Panc1 (cell line): Measurements from ENCODE around the gene PTTG1IP. TPM values are rescaled to one million over a fixed set of nuclear protein-coding genes. Genes with fewer than 3 reads are reported as not detected.

Experiments
- ATAC-seq: fragments of 200-7000 bp; cut with Tn5 transposase; 2 replicates; pipeline ENCODE4 v1.9.1; 2020; ENCODE audit warnings: mild to moderate bottlenecking, moderate library complexity
- BruUV-seq: library from RNA; stranded (reverse); fragments of 400-500 nt; replicated peaks from 2 replicates; lab custom pipeline; 2021; lab: Mats Ljungman, UMichigan
- CTCF ChIA-PET: fragments of 300-600 bp; sonication (Branson Sonifier 250); formaldehyde crosslinking; loops from one replicate; lab custom pipeline; 2022; ENCODE audit warnings: antibody characterized with exemption; lab: Charles Lee
- POLR2A ChIA-PET: fragments of 300-600 bp; sonication (Branson Sonifier 250); formaldehyde crosslinking; loops from one replicate; lab custom pipeline; 2022; ENCODE audit warnings: antibody characterized with exemption; lab: Charles Lee
- DNase-seq: peaks from one replicate; pipeline ENCODE4 v3.0.0-alpha.2; 2010; ENCODE audit warnings: low read depth, low spot score
- H3K27ac ChIP-seq: 2 replicates; pipeline ENCODE4 v1.5.1; 2011; ENCODE audit warnings: mild to moderate bottlenecking, low read length, inconsistent platforms
- H3K27me3 ChIP-seq: fragments of 200-500 bp; sonication (Bioruptor generic); 2 replicates; pipeline ENCODE4 v1.6.0; 2014; ENCODE audit warnings: low read length, inconsistent platforms; ENCODE audit not compliant: control insufficient read depth, insufficient read depth
- H3K36me3 ChIP-seq: fragments of 200-500 bp; sonication (Bioruptor generic); 2 replicates; pipeline ENCODE4 v1.5.1; 2014; ENCODE audit warnings: inconsistent platforms, mild to moderate bottlenecking, low read length, moderate library complexity; ENCODE audit not compliant: control insufficient read depth, insufficient read depth
- H3K4me1 ChIP-seq: 2 replicates; pipeline ENCODE4 v1.5.1; 2011; ENCODE audit warnings: inconsistent platforms, mild to moderate bottlenecking, low read length, moderate library complexity; ENCODE audit not compliant: control insufficient read depth, insufficient read depth
- H3K4me3 ChIP-seq, 2 experiments: 2 replicates each; pipeline ENCODE4 v1.5.1; 2011 to 2012; ENCODE audit warnings: low read depth in 2 of 2, low read length in 2 of 2, mild to moderate bottlenecking in 2 of 2, inconsistent platforms in 1 of 2, moderate library complexity in 1 of 2
- H3K9me3 ChIP-seq: fragments of 200-500 bp; sonication (Bioruptor generic); 2 replicates; pipeline ENCODE4 v1.5.1; 2014; ENCODE audit warnings: low read depth, mild to moderate bottlenecking, inconsistent platforms, low read length, moderate library complexity; ENCODE audit not compliant: control insufficient read depth, insufficient read depth
- POLR2AphosphoS5 ChIP-seq: IDR thresholded peaks from 2 replicates; pipeline ENCODE4 v1.6.1; 2012; ENCODE audit warnings: mild to moderate bottlenecking, low read depth, low read length, moderate library complexity
- SIN3A ChIP-seq: IDR thresholded peaks from 2 replicates; pipeline ENCODE4 v1.6.1; 2012; ENCODE audit warnings: low read depth, mild to moderate bottlenecking, low read length, moderate library complexity, borderline replicate concordance; ENCODE audit not compliant: insufficient read depth
- TCF7L2 ChIP-seq: IDR thresholded peaks from 2 replicates; pipeline ENCODE4 v1.6.1; 2011; ENCODE audit warnings: mild to moderate bottlenecking, low read depth, low read length, inconsistent platforms
- in situ Hi-C: cut with HindIII; loops from 2 replicates; pipeline ENCODE4 v1.10.0; 2016; ENCODE audit warnings: low sequenced_read_pairs, low pct_unique_long_range_greater_than_20kb
- intact Hi-C: fragments of 100-400 bp; cut with micrococcal nuclease; formaldehyde crosslinking; loops from one replicate; pipeline ENCODE4 v1.10.0; 2022; ENCODE audit not compliant: unreplicated experiment
- total RNA-seq: library from RNA; stranded (reverse); gene quantifications from one replicate; pipeline ENCODE4 v1.2.1, GENCODE V29; 2021; ENCODE audit not compliant: unreplicated experiment
- TF ChIP-seq, protein P1 (sequence below): fragments of 450-650 bp; IDR thresholded peaks from 2 replicates; pipeline ENCODE4 v1.5.1; 2017; ENCODE audit warnings: mild to moderate bottlenecking
- TF ChIP-seq, protein P2 (sequence below), 2 experiments: IDR thresholded peaks; 2 replicates each; pipeline ENCODE4 v1.6.1; 2011 to 2012; ENCODE audit warnings: low read depth in 2 of 2, control low read depth in 1 of 2, low read length in 1 of 2, mild to moderate bottlenecking in 1 of 2, moderate library complexity in 1 of 2; ENCODE audit not compliant: insufficient read depth in 1 of 2

The PTTG1IP gene
- total RNA-seq, 1 experiment from 2014 or later: 226 TPM

- ChIA-PET CTCF (no interaction called here), POLR2A (no interaction called here)
- TF ChIP-seq, protein P1, sequence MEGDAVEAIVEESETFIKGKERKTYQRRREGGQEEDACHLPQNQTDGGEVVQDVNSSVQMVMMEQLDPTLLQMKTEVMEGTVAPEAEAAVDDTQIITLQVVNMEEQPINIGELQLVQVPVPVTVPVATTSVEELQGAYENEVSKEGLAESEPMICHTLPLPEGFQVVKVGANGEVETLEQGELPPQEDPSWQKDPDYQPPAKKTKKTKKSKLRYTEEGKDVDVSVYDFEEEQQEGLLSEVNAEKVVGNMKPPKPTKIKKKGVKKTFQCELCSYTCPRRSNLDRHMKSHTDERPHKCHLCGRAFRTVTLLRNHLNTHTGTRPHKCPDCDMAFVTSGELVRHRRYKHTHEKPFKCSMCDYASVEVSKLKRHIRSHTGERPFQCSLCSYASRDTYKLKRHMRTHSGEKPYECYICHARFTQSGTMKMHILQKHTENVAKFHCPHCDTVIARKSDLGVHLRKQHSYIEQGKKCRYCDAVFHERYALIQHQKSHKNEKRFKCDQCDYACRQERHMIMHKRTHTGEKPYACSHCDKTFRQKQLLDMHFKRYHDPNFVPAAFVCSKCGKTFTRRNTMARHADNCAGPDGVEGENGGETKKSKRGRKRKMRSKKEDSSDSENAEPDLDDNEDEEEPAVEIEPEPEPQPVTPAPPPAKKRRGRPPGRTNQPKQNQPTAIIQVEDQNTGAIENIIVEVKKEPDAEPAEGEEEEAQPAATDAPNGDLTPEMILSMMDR: no peak
- TF ChIP-seq TCF7L2 (no peak), SIN3A (no peak), POLR2AphosphoS5 (no peak)
- TF ChIP-seq, protein P2, sequence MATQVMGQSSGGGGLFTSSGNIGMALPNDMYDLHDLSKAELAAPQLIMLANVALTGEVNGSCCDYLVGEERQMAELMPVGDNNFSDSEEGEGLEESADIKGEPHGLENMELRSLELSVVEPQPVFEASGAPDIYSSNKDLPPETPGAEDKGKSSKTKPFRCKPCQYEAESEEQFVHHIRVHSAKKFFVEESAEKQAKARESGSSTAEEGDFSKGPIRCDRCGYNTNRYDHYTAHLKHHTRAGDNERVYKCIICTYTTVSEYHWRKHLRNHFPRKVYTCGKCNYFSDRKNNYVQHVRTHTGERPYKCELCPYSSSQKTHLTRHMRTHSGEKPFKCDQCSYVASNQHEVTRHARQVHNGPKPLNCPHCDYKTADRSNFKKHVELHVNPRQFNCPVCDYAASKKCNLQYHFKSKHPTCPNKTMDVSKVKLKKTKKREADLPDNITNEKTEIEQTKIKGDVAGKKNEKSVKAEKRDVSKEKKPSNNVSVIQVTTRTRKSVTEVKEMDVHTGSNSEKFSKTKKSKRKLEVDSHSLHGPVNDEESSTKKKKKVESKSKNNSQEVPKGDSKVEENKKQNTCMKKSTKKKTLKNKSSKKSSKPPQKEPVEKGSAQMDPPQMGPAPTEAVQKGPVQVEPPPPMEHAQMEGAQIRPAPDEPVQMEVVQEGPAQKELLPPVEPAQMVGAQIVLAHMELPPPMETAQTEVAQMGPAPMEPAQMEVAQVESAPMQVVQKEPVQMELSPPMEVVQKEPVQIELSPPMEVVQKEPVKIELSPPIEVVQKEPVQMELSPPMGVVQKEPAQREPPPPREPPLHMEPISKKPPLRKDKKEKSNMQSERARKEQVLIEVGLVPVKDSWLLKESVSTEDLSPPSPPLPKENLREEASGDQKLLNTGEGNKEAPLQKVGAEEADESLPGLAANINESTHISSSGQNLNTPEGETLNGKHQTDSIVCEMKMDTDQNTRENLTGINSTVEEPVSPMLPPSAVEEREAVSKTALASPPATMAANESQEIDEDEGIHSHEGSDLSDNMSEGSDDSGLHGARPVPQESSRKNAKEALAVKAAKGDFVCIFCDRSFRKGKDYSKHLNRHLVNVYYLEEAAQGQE (IDR thresholded peaks at IDR 0.05; ENCODE audit: insufficient read depth in 1 of 2, low read depth in 2 of 2, low read length in 1 of 2): no peak
- in situ Hi-C loops (no loop called here), intact Hi-C loops (no loop called here)
- peaks cover 4% of the 10 kb centered on the region; the same call in 1 of the 2 replicates for H3K36me3 ChIP-seq
- ATAC-seq (no peak), DNase-seq (no peak)
- no peaks in the 10 kb centered on the region for H3K27me3 ChIP-seq
- H3K4me1 ChIP-seq: peaks cover 53% of the 10 kb centered on the region
- peak overlapping the region; percentile 95 for H3K27ac ChIP-seq
- no peaks in the 10 kb centered on the region for H3K9me3 ChIP-seq
- no peak overlapping the region; a peak in 1 of 4 replicates for H3K4me3 ChIP-seq
- BruUV-seq: no TSS peak
Measured at GRCh38 chr21:44868707-44869106, 4.8 kb downstream of the PTTG1IP start.

DNA sequence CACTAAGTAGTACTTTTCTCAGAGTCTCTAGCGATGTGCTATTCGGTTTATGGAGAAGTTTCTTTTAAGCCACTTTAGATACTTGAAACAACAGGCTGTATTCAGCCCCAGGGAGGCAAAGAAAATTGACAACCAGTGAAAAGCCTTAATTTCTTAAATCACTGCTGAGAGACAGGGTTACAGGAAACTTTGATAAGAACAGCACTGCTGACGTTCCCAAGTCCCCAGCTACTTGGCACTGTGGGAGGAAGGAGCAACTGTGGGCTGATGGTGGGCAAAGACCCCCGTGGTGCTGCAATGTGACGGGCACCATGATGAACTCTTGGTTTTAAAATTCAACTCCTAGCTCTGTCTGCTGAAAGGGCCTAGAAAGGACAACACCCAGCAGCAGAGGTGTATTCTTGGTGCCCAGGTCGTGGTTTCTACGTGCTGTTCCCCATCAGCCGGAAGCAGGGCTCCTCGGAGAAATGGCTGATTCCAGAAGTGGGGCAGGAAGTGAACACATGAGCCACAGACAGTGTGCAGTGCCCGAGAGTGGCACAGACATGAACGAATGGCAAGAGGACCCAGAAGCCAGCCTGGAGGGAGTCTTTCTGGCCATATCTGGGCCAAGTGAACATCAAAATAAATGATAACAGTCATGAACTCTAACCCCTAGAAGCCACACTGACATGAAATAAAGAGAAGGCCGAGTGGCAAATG lies 5.3 kb downstream of the PTTG1IP start:
- POLR2A ChIA-PET: no interaction called here
- in situ Hi-C loops (no loop called here), intact Hi-C loops (no loop called here)
- H3K27me3 ChIP-seq: no peaks in the 10 kb centered on the region
- CTCF ChIA-PET: no interaction called here
- DNase-seq (no peak), ATAC-seq (no peak)
- H3K4me1 ChIP-seq: peaks cover 53% of the 10 kb centered on the region
- TF ChIP-seq, protein P1: no peak
- TF ChIP-seq POLR2AphosphoS5: no peak
- TF ChIP-seq, protein P2 (IDR thresholded peaks at IDR 0.05; ENCODE audit: insufficient read depth in 1 of 2, low read depth in 2 of 2, low read length in 1 of 2): no peak
- TF ChIP-seq SIN3A: no peak
- TF ChIP-seq TCF7L2: no peak
- H3K36me3 ChIP-seq: peaks cover 4% of the 10 kb centered on the region; the same call in 1 of the 2 replicates
- no TSS peak for BruUV-seq
- H3K4me3 ChIP-seq: peak overlapping the region in 1 of 2 experiments; percentile 20; a peak in 1 of 4 replicates
- H3K9me3 ChIP-seq: no peaks in the 10 kb centered on the region
- H3K27ac ChIP-seq: peak overlapping the region; percentile 95
